H9 (cell line): Measurements from ENCODE around the gene NPR1. TPM values are rescaled to one million over a fixed set of nuclear protein-coding genes. Genes with fewer than 3 reads are reported as not detected.

ENCODE experiments used
- DNase-seq: peaks from one replicate; pipeline ENCODE4 v3.0.0-alpha.2; 2017
- H2AFZ ChIP-seq: one replicate; pipeline ENCODE4 v1.6.1; 2013; ENCODE audit warnings: mild to moderate bottlenecking, low read length, control low read depth, moderate library complexity
- H2AK5ac ChIP-seq: 2 replicates; pipeline ENCODE4 v1.6.1; 2013; ENCODE audit warnings: low read length, control low read depth, mixed read lengths; ENCODE audit not compliant: insufficient read length
- H2BK120ac ChIP-seq: one replicate; pipeline ENCODE4 v1.6.1; 2013; ENCODE audit warnings: low read depth, mild to moderate bottlenecking, low read length, control low read depth, inconsistent platforms; ENCODE audit not compliant: poor library complexity, severe bottlenecking
- H2BK12ac ChIP-seq: 2 replicates; pipeline ENCODE4 v1.6.1; 2013; ENCODE audit warnings: low read length, control low read depth, mixed read lengths, low read depth; ENCODE audit not compliant: insufficient read length
- H2BK15ac ChIP-seq: 2 replicates; pipeline ENCODE4 v1.6.1; 2013; ENCODE audit warnings: low read depth, low read length, control low read depth
- H2BK20ac ChIP-seq: one replicate; pipeline ENCODE4 v1.6.1; 2013; ENCODE audit warnings: low read depth, mild to moderate bottlenecking, low read length, control low read depth, inconsistent platforms; ENCODE audit not compliant: poor library complexity, severe bottlenecking
- H2BK5ac ChIP-seq: 2 replicates; pipeline ENCODE4 v1.6.1; 2013; ENCODE audit warnings: low read length, control low read depth, mixed read lengths; ENCODE audit not compliant: insufficient read length
- H3K14ac ChIP-seq: 2 replicates; pipeline ENCODE4 v1.6.1; 2013; ENCODE audit warnings: low read length, control low read depth; ENCODE audit not compliant: insufficient read depth
- H3K18ac ChIP-seq: 2 replicates; pipeline ENCODE4 v1.6.1; 2013; ENCODE audit warnings: low read depth, mild to moderate bottlenecking, mixed read lengths, low read length, control low read depth; ENCODE audit not compliant: insufficient read length
- H3K23ac ChIP-seq: 2 replicates; pipeline ENCODE4 v1.6.1; 2013; ENCODE audit warnings: low read length, control low read depth, mixed read lengths, low read depth; ENCODE audit not compliant: insufficient read length
- H3K23me2 ChIP-seq: 2 replicates; pipeline ENCODE4 v1.6.1; 2013; ENCODE audit warnings: low read depth, mild to moderate bottlenecking, mixed read lengths, low read length, control low read depth; ENCODE audit not compliant: insufficient read length, poor library complexity, severe bottlenecking
- H3K27ac ChIP-seq: 2 replicates; pipeline ENCODE4 v1.5.1; 2013; ENCODE audit warnings: low read length, control low read depth, mixed read lengths, low read depth; ENCODE audit not compliant: insufficient read length
- H3K27me3 ChIP-seq: 2 replicates; pipeline ENCODE4 v1.6.1; 2013; ENCODE audit warnings: low read length, control low read depth, inconsistent platforms; ENCODE audit not compliant: insufficient read depth
- H3K4ac ChIP-seq: 2 replicates; pipeline ENCODE4 v1.6.1; 2013; ENCODE audit warnings: low read depth, mild to moderate bottlenecking, control low read depth, inconsistent platforms, low read length, moderate library complexity
- H3K4me1 ChIP-seq: 2 replicates; pipeline ENCODE4 v1.6.1; 2013; ENCODE audit warnings: low read length, control low read depth, inconsistent platforms; ENCODE audit not compliant: insufficient read depth
- H3K4me2 ChIP-seq: 2 replicates; pipeline ENCODE4 v1.6.1; 2013; ENCODE audit warnings: low read length, control low read depth, mixed read lengths; ENCODE audit not compliant: insufficient read length, insufficient read depth
- H3K56ac ChIP-seq: 2 replicates; pipeline ENCODE4 v1.6.1; 2013; ENCODE audit warnings: low read depth, mild to moderate bottlenecking, mixed read lengths, low read length, control low read depth; ENCODE audit not compliant: insufficient read length
- H3K79me1 ChIP-seq: 2 replicates; pipeline ENCODE4 v1.6.1; 2013; ENCODE audit warnings: low read depth, mild to moderate bottlenecking, moderate library complexity, low read length, control low read depth, inconsistent platforms; ENCODE audit not compliant: insufficient read depth, poor library complexity, severe bottlenecking
- H3K79me2 ChIP-seq: 2 replicates; pipeline ENCODE4 v1.6.1; 2013; ENCODE audit warnings: low read length, control low read depth, inconsistent platforms; ENCODE audit not compliant: insufficient read depth
- H3K9ac ChIP-seq: 2 replicates; pipeline ENCODE4 v1.6.1; 2013; ENCODE audit warnings: low read length, control low read depth, mixed read lengths; ENCODE audit not compliant: insufficient read length; ENCODE audit errors: extremely low read depth
- H3K9me3 ChIP-seq: one replicate; pipeline ENCODE4 v1.6.1; 2013; ENCODE audit warnings: low read depth, low read length, inconsistent platforms; ENCODE audit not compliant: control insufficient read depth
- H3T11ph ChIP-seq: one replicate; pipeline ENCODE4 v1.6.1; 2013; ENCODE audit warnings: mild to moderate bottlenecking, low read length, control low read depth, inconsistent platforms
- H4K20me1 ChIP-seq: one replicate; pipeline ENCODE4 v1.6.1; 2013; ENCODE audit not compliant: control insufficient read depth, insufficient read length, insufficient read depth
- H4K5ac ChIP-seq: 2 replicates; pipeline ENCODE4 v1.6.1; 2013; ENCODE audit warnings: low read depth, mild to moderate bottlenecking, mixed read lengths, low read length, control low read depth; ENCODE audit not compliant: insufficient read length
- H4K8ac ChIP-seq: replicated peaks from 2 replicates; pipeline ENCODE4 v1.6.1; 2013; ENCODE audit warnings: low read length, control low read depth, mixed read lengths, low read depth; ENCODE audit not compliant: insufficient read length
- H4K91ac ChIP-seq: 2 replicates; pipeline ENCODE4 v1.6.1; 2013; ENCODE audit warnings: low read depth, mild to moderate bottlenecking, moderate library complexity, mixed read lengths, low read length, control low read depth; ENCODE audit not compliant: insufficient read length
- H3K27ac Mint-ChIP-seq, 3 experiments: 2 replicates in 2 of 3; 3 replicates in 1 of 3; pipeline ENCODE4 v1.8.0; 2020 to 2021; ENCODE audit warnings: mixed read lengths in 3 of 3, mild to moderate bottlenecking in 1 of 3, moderate library complexity in 1 of 3
- H3K27me3 Mint-ChIP-seq: 2 replicates; pipeline ENCODE4 v1.8.0; 2021; ENCODE audit warnings: low read depth, mild to moderate bottlenecking, moderate library complexity, mixed read lengths
- H3K36me3 Mint-ChIP-seq, 3 experiments: 2 replicates in 2 of 3; 3 replicates in 1 of 3; pipeline ENCODE4 v1.8.0; 2020 to 2021; ENCODE audit warnings: low read depth in 3 of 3, mixed read lengths in 3 of 3; ENCODE audit not compliant: insufficient read depth in 1 of 3
- H3K4me1 Mint-ChIP-seq, 2 experiments: 2 replicates each; pipeline ENCODE4 v1.8.0; 2020; ENCODE audit warnings: mixed read lengths in 2 of 2
- H3K4me3 Mint-ChIP-seq, 2 experiments: 2 replicates in 1 of 2; 3 replicates in 1 of 2; pipeline ENCODE4 v1.8.0; 2020 to 2021; ENCODE audit warnings: mild to moderate bottlenecking in 2 of 2, mixed read lengths in 2 of 2, moderate library complexity in 1 of 2
- H3K9me3 Mint-ChIP-seq, 2 experiments: 2 replicates in 1 of 2; 3 replicates in 1 of 2; pipeline ENCODE4 v1.8.0; 2020; ENCODE audit warnings: mild to moderate bottlenecking in 2 of 2, mixed read lengths in 2 of 2, moderate library complexity in 1 of 2
- CTCF ChIP-seq: fragments of 200-600 bp; sonication (generic); conservative IDR thresholded peaks from 3 replicates; pipeline ENCODE4 v1.8.0; 2021; ENCODE audit warnings: antibody characterized with exemption, mild to moderate bottlenecking
- WGBS: extraction: QIAGEN DNeasy Blood & Tissue Kit; methylation state at CpG from one replicate; pipeline ENCODE4 v1.1.7; 2013; ENCODE audit warnings: missing lambda C conversion rate, low lambda C conversion rate, mixed read lengths; ENCODE audit not compliant: insufficient read length; ENCODE audit errors: extremely low coverage; 5-methylcytosine and 5-hydroxymethylcytosine counted together
- total RNA-seq: library from RNA; stranded (reverse); gene quantifications from 2 replicates; pipeline ENCODE4 v1.2.1, GENCODE V29; 2021

Gene NPR1
- total RNA-seq, 1 experiment from 2014 or later: 8.6 TPM

GRCh38 chr1:153688276-153688675, 9.8 kb downstream of the NPR1 start:
- no peaks in the 10 kb centered on the region for H3K27me3 Mint-ChIP-seq
- H3K4me3 Mint-ChIP-seq: 0 out of 5 replicates have a peak overlapping the region, but pooled peaks of 1 of the 2 experiments have one; percentile 1
- Histone ChIP-seq H2BK12ac (no peak overlapping the region), H3K27me3 (no peaks in the 10 kb centered on the region), H3K9me3 (no peaks in the 10 kb centered on the region), H3K23me2 (no peaks in the 10 kb centered on the region), H4K20me1 (no peaks in the 10 kb centered on the region), H2AFZ (no peak overlapping the region), H4K8ac (no peak overlapping the region), H4K5ac (no peak overlapping the region), H3K4ac (no peak overlapping the region), H4K91ac (no peak overlapping the region), H3K4me2 (no peak overlapping the region), H3K9ac (no peak overlapping the region), H3K18ac (no peak overlapping the region), H3K4me1 (no peaks in the 10 kb centered on the region), H3T11ph (no peak overlapping the region), H2BK15ac (no peak overlapping the region), H3K79me1 (no peaks in the 10 kb centered on the region), H2BK20ac (no peak overlapping the region), H3K56ac (no peak overlapping the region), H3K27ac (no peak overlapping the region), H2AK5ac (no peak overlapping the region), H3K79me2 (no peaks in the 10 kb centered on the region), H2BK120ac (no peak overlapping the region), H2BK5ac (no peak overlapping the region), H3K23ac (no peak overlapping the region), H3K14ac (no peak overlapping the region)
- WGBS: no CpG with 5 or more reads among the region's 7 CpGs
- H3K36me3 Mint-ChIP-seq: peaks cover 4 to 30% (median 25%) of the 10 kb centered on the region in 3 experiments; a peak in 5 of 7 replicates
- H3K27ac Mint-ChIP-seq: peak overlapping the region in 2 of 3 experiments; percentile 11 to 58; a peak in 2 of 7 replicates
- no peaks in the 10 kb centered on the region for H3K9me3 Mint-ChIP-seq
- TF ChIP-seq CTCF: no peak
- DNase-seq: no peak
- peaks cover 8 to 19% of the 10 kb centered on the region in 2 experiments; a peak in 3 of 4 replicates for H3K4me1 Mint-ChIP-seq
